Breast epithelium (tissue), 3 donors: ENCODE results near the gene RIMKLB.

Source experiments
- POLR2A ChIP-seq: fragments of 450-650 bp; IDR thresholded peaks from one replicate; pipeline ENCODE4 v1.6.1; 2016; ENCODE audit warnings: antibody characterized with exemption, mild to moderate bottlenecking, moderate library complexity
- POLR2AphosphoS5 ChIP-seq, 3 donors: sonication (generic); formaldehyde crosslinking; IDR thresholded peaks; one replicate each; pipeline ENCODE4 v1.6.1; 2017; ENCODE audit warnings: antibody characterized with exemption in 3 of 3
- TF ChIP-seq, protein P1 (sequence below), 3 donors: fragments of 450-650 bp; IDR thresholded peaks; one replicate each; pipeline ENCODE4 v1.5.1; 2016 to 2017; ENCODE audit warnings: antibody characterized with exemption in 3 of 3, mild to moderate bottlenecking in 3 of 3, moderate library complexity in 3 of 3

DNA sequence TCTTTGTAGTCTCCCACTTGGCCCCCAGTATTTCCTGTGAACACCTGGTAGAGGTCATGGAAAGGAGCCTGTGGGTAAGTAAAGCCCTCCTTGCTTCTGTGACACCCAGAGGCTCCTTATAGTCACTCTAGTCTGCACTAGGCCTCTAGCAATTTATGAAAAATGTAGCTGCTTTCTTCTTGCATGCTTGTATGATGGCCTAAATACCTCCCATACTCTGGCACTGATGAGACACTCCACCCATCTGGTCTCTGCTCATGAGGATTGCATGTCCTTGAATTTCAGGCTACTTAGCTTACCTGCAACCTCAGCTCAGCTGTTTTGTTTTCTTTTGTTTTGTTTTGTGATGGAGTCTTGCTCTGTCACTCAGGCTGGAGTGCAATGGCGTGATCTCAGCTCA lies 120.1 kb downstream of the RIMKLB start:
- TF ChIP-seq, protein P1, sequence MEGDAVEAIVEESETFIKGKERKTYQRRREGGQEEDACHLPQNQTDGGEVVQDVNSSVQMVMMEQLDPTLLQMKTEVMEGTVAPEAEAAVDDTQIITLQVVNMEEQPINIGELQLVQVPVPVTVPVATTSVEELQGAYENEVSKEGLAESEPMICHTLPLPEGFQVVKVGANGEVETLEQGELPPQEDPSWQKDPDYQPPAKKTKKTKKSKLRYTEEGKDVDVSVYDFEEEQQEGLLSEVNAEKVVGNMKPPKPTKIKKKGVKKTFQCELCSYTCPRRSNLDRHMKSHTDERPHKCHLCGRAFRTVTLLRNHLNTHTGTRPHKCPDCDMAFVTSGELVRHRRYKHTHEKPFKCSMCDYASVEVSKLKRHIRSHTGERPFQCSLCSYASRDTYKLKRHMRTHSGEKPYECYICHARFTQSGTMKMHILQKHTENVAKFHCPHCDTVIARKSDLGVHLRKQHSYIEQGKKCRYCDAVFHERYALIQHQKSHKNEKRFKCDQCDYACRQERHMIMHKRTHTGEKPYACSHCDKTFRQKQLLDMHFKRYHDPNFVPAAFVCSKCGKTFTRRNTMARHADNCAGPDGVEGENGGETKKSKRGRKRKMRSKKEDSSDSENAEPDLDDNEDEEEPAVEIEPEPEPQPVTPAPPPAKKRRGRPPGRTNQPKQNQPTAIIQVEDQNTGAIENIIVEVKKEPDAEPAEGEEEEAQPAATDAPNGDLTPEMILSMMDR (IDR thresholded peaks at IDR 0.05), result no peak
- TF ChIP-seq POLR2AphosphoS5 (IDR thresholded peaks at IDR 0.05) (no peak), POLR2A (no peak)
